ENCODE measurements around the gene GTPBP2. TPM values are rescaled to one million over a fixed set of nuclear protein-coding genes. Genes with fewer than 3 reads are reported as not detected.
A peak's percentile ranks its signal among the peaks of the same experiment; 100 is the strongest.
"Not testable (repeated sequence)": the region's sequence is repeated elsewhere in the genome, so short reads cannot be mapped to it uniquely, and the experiment has no call there.

Gene GTPBP2
- total and polyA plus RNA-seq, 2 experiments from 2014 or later: 17.5 to 55.9 TPM

DNA sequence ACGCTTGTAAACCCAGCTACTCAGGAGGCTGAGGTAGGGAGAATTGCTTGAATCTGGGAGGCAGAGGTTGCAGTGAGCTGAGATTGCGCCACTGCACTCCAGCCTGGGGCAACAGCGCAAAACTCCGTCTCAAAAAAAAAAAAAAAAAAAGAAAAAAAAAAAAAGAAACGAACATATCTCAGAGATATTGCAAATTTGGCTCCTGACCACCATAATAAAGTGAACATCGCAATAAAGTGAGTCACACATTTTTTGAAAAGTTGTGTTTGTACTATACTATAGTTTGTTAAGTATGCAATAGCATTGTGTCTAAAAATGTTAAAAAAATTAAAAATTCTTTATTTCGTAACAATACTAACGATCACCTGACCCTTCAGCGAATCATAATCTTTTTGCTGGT lies 29.1 kb upstream of the GTPBP2 start (continued):
- TF ChIP-seq JUNB (IDR thresholded peaks at IDR 0.05; ENCODE audit: unreplicated experiment) (no peak), ZNF331 (CRISPR knock-in tag; IDR thresholded peaks at IDR 0.05; ENCODE audit: low read depth) (no peak), EZH2phosphoT487 (IDR thresholded peaks at IDR 0.05; ENCODE audit: unreplicated experiment) (no peak), ZNF462 (CRISPR knock-in tag; IDR thresholded peaks at IDR 0.05) (no peak), POLR2AphosphoS5 (IDR thresholded peaks at IDR 0.05; ENCODE audit: low read depth) (no peak), STAT1 (IDR thresholded peaks at IDR 0.05; ENCODE audit: unreplicated experiment) (no peak)

DNA sequence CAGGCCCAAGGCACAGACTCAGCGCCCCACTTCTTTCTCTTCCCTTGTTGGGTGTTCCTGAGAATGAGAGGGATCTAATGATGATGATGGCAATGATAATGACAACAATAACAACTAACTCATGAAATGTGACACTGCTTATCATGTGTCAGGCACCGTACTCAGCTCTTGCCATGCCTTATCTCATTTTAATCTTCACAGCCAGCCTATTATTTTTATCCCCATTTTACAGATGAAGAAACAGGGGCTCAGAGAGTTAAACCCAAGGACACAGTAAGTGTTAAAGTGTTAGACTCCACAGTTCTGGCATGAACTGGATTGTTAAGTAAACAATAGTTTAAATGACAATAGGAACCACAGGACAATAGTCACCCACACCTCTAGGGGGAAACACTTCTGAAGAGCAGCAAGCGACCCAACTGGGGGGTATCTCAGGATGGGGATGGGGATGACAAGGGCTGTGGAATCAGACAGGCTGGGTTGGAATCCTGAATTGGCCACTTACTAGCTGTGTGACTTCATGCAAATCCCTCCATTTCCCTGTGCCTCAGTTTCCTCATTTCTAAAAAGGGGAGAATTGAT lies 28.2 kb upstream of the GTPBP2 start:
- Histone ChIP-seq H4K20me1 (replicated peaks; ENCODE audit: insufficient read depth) (no peaks in the 10 kb centered on the region), H3F3A (replicated peaks; ENCODE audit: low read depth) (no peaks in the 10 kb centered on the region), H3K79me2 (replicated peaks; ENCODE audit: insufficient read depth) (no peaks in the 10 kb centered on the region), H2AFZ (no peak overlapping the region), H3K9me2 (ENCODE audit: insufficient read depth) (peaks cover 5% of the 10 kb centered on the region), H3K27me3 (ENCODE audit: insufficient read depth) (no peaks in the 10 kb centered on the region), H3K4me1 (ENCODE audit: insufficient read depth) (peaks cover 8% of the 10 kb centered on the region), H3K4me3 (no peak overlapping the region), H3K36me3 (ENCODE audit: insufficient read depth) (no peaks in the 10 kb centered on the region), H3K27ac (ENCODE audit: low read depth) (no peak overlapping the region), H3K4me2 (no peak overlapping the region)
- Mint-ChIP-seq H3K4me3 (no peak overlapping the region), H3K27me3 (ENCODE audit: insufficient read depth, low read depth, poor library complexity) (peaks cover 3% of the 10 kb centered on the region), H3K9me3 (peaks cover 7% of the 10 kb centered on the region; the same call in 2 of the 3 replicates), H3K4me1 (peaks cover 5% of the 10 kb centered on the region; the same call in 2 of the 3 replicates), H3K27ac (no peak overlapping the region), H3K36me3 (ENCODE audit: low read depth) (peaks cover 4% of the 10 kb centered on the region; the same call in 2 of the 3 replicates)
- TF ChIP-seq CTCF (conservative IDR thresholded peaks at IDR 0.05; ENCODE audit: low read depth in 2 of 2): peak in 1 of 2 experiments; percentile 26; a peak in 2 of 4 replicates
- no peak for TF ChIP-seq ZNF331 (CRISPR knock-in tag; IDR thresholded peaks at IDR 0.05; ENCODE audit: low read depth)
- ATAC-seq: peak; percentile 40; the same call in 1 of the 3 replicates
- peak; percentile 32 for DNase-seq (ENCODE audit: low spot score)

DNA sequence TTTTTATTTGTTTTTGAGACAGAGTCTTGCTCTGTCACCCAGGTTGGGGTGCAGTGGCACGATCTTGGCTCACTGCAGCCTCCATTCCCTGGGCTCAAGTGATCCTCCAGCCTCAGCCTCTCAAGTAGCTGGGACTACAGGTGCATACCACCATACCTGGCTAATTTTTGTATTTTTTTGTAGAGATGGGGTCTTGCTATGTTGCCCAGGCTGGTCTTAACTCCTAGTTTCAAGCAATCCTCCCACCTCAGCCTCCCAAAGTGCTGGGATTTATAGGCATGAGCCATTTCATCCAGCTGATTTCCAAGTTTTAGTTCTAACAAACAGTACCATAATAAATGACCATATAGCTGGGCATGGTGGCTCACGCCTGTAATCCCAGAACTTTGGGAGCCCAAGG lies 23.8 kb upstream of the GTPBP2 start:
- not testable (repeated sequence) for H3F3A ChIP-seq (replicated peaks; ENCODE audit: low read depth); H3K27ac Mint-ChIP-seq; H3K4me2 ChIP-seq; H3K4me3 Mint-ChIP-seq; H3K27ac ChIP-seq (ENCODE audit: low read depth); H2AFZ ChIP-seq; H3K79me2 ChIP-seq (replicated peaks; ENCODE audit: insufficient read depth); H3K4me1 Mint-ChIP-seq; H3K4me1 ChIP-seq (ENCODE audit: insufficient read depth); H3K36me3 Mint-ChIP-seq (ENCODE audit: low read depth); ATAC-seq; H3K27me3 ChIP-seq (ENCODE audit: insufficient read depth); H3K4me3 ChIP-seq; H3K9me3 Mint-ChIP-seq; H4K20me1 ChIP-seq (replicated peaks; ENCODE audit: insufficient read depth); H3K9me2 ChIP-seq (ENCODE audit: insufficient read depth); DNase-seq (ENCODE audit: low spot score); H3K36me3 ChIP-seq (ENCODE audit: insufficient read depth); H3K27me3 Mint-ChIP-seq (ENCODE audit: insufficient read depth, low read depth, poor library complexity)
